Measurements from ENCODE around the gene FBXL7.
"Not testable (repeated sequence)": the region's sequence is repeated elsewhere in the genome, so short reads cannot be mapped to it uniquely, and the experiment has no call there.

FBXL7 gene

GRCh38 chr5:15850939-15851341 lies 351.0 kb downstream of the FBXL7 start:
- Mint-ChIP-seq H3K36me3 (no peaks in the 10 kb centered on the region), H3K4me1 (no peaks in the 10 kb centered on the region), H3K27ac (no peak overlapping the region), H3K9me3 (peaks cover 6% of the 10 kb centered on the region), H3K4me3 (no peak overlapping the region), H3K27me3 (peaks cover 3% of the 10 kb centered on the region)

GRCh38 chr5:15852217-15852616 lies 352.2 kb downstream of the FBXL7 start:
- Mint-ChIP-seq H3K9me3 (peaks cover 6% of the 10 kb centered on the region), H3K27ac (no peak overlapping the region), H3K4me1 (no peaks in the 10 kb centered on the region), H3K27me3 (peaks cover 3% of the 10 kb centered on the region), H3K4me3 (no peak overlapping the region), H3K36me3 (no peaks in the 10 kb centered on the region)

- Mint-ChIP-seq H3K27me3 (peaks cover 3% of the 10 kb centered on the region), H3K36me3 (no peaks in the 10 kb centered on the region), H3K27ac (no peak overlapping the region), H3K4me3 (no peak overlapping the region), H3K9me3 (peaks cover 6% of the 10 kb centered on the region), H3K4me1 (no peaks in the 10 kb centered on the region)
Observed at GRCh38 chr5:15852949-15853348, 353.0 kb downstream of the FBXL7 start.

- Mint-ChIP-seq H3K9me3 (peaks cover 11% of the 10 kb centered on the region), H3K4me1 (no peaks in the 10 kb centered on the region), H3K27ac (no peak overlapping the region), H3K4me3 (no peak overlapping the region), H3K27me3 (no peaks in the 10 kb centered on the region), H3K36me3 (no peaks in the 10 kb centered on the region)
Observed at GRCh38 chr5:15858326-15858725, 358.3 kb downstream of the FBXL7 start.

GRCh38 chr5:15864536-15865215 lies 364.7 kb downstream of the FBXL7 start:
- Mint-ChIP-seq H3K27ac (no peak overlapping the region), H3K4me1 (no peaks in the 10 kb centered on the region), H3K36me3 (no peaks in the 10 kb centered on the region), H3K27me3 (no peaks in the 10 kb centered on the region), H3K4me3 (no peak overlapping the region), H3K9me3 (peaks cover 24% of the 10 kb centered on the region)

- not testable (repeated sequence) for H3K27me3 Mint-ChIP-seq, H3K27ac Mint-ChIP-seq, H3K4me3 Mint-ChIP-seq, H3K36me3 Mint-ChIP-seq, H3K4me1 Mint-ChIP-seq
- peaks cover 25% of the 10 kb centered on the region for H3K9me3 Mint-ChIP-seq
Observed at GRCh38 chr5:15872259-15872658, 372.3 kb downstream of the FBXL7 start.

- H3K4me3 Mint-ChIP-seq = no peak overlapping the region
- no peaks in the 10 kb centered on the region for H3K4me1 Mint-ChIP-seq
- H3K27ac Mint-ChIP-seq = no peak overlapping the region
- peaks cover 6% of the 10 kb centered on the region for H3K9me3 Mint-ChIP-seq
- peaks cover 2% of the 10 kb centered on the region for H3K36me3 Mint-ChIP-seq
- no peaks in the 10 kb centered on the region for H3K27me3 Mint-ChIP-seq
Observed at GRCh38 chr5:15877914-15878313, 377.9 kb downstream of the FBXL7 start.

- no peaks in the 10 kb centered on the region for H3K9me3 Mint-ChIP-seq
- H3K27ac Mint-ChIP-seq = no peak overlapping the region
Observed at GRCh38 chr5:15880201-15880600, 380.2 kb downstream of the FBXL7 start.

GRCh38 chr5:15885156-15885555 lies 385.2 kb downstream of the FBXL7 start:
- no peak overlapping the region for H3K27ac Mint-ChIP-seq
- H3K4me3 Mint-ChIP-seq = no peak overlapping the region
- H3K9me3 Mint-ChIP-seq = no peaks in the 10 kb centered on the region
- no peaks in the 10 kb centered on the region for H3K36me3 Mint-ChIP-seq
- no peaks in the 10 kb centered on the region for H3K27me3 Mint-ChIP-seq
- H3K4me1 Mint-ChIP-seq = no peaks in the 10 kb centered on the region

More at GRCh38 chr5:15880201-15880600, 380.2 kb downstream of the FBXL7 start:
- Mint-ChIP-seq H3K4me3 (no peak overlapping the region), H3K27me3 (no peaks in the 10 kb centered on the region), H3K36me3 (no peaks in the 10 kb centered on the region), H3K4me1 (no peaks in the 10 kb centered on the region)

- no peaks in the 10 kb centered on the region for H3K36me3 Mint-ChIP-seq
- no peak overlapping the region for H3K27ac Mint-ChIP-seq
- no peaks in the 10 kb centered on the region for H3K4me1 Mint-ChIP-seq
- H3K27me3 Mint-ChIP-seq = no peaks in the 10 kb centered on the region
- no peaks in the 10 kb centered on the region for H3K9me3 Mint-ChIP-seq
- H3K4me3 Mint-ChIP-seq = no peak overlapping the region
Observed at GRCh38 chr5:15886156-15886555, 386.2 kb downstream of the FBXL7 start.

GRCh38 chr5:15887093-15887492 lies 387.1 kb downstream of the FBXL7 start:
- Mint-ChIP-seq H3K4me1 (no peaks in the 10 kb centered on the region), H3K36me3 (no peaks in the 10 kb centered on the region), H3K27ac (no peak overlapping the region), H3K9me3 (no peaks in the 10 kb centered on the region), H3K4me3 (no peak overlapping the region), H3K27me3 (no peaks in the 10 kb centered on the region)

GRCh38 chr5:15889001-15889400 lies 389.0 kb downstream of the FBXL7 start:
- Mint-ChIP-seq H3K9me3 (no peaks in the 10 kb centered on the region), H3K4me3 (no peak overlapping the region), H3K4me1 (no peaks in the 10 kb centered on the region), H3K36me3 (no peaks in the 10 kb centered on the region), H3K27ac (no peak overlapping the region), H3K27me3 (no peaks in the 10 kb centered on the region)

- Mint-ChIP-seq H3K27me3 (no peaks in the 10 kb centered on the region), H3K4me1 (no peaks in the 10 kb centered on the region), H3K36me3 (no peaks in the 10 kb centered on the region), H3K9me3 (no peaks in the 10 kb centered on the region), H3K4me3 (no peak overlapping the region), H3K27ac (no peak overlapping the region)
Observed at GRCh38 chr5:15893866-15894265, 393.9 kb downstream of the FBXL7 start.

GRCh38 chr5:15897656-15898055 lies 397.7 kb downstream of the FBXL7 start:
- H3K9me3 Mint-ChIP-seq = no peaks in the 10 kb centered on the region
- H3K36me3 Mint-ChIP-seq = no peaks in the 10 kb centered on the region
- H3K4me1 Mint-ChIP-seq = no peaks in the 10 kb centered on the region
- H3K27me3 Mint-ChIP-seq = no peaks in the 10 kb centered on the region
- no peak overlapping the region for H3K27ac Mint-ChIP-seq
- no peak overlapping the region for H3K4me3 Mint-ChIP-seq

GRCh38 chr5:15898641-15899040 lies 398.7 kb downstream of the FBXL7 start:
- no peak overlapping the region for H3K27ac Mint-ChIP-seq
- no peaks in the 10 kb centered on the region for H3K36me3 Mint-ChIP-seq
- no peaks in the 10 kb centered on the region for H3K4me1 Mint-ChIP-seq
- no peaks in the 10 kb centered on the region for H3K27me3 Mint-ChIP-seq
- no peak overlapping the region for H3K4me3 Mint-ChIP-seq
- H3K9me3 Mint-ChIP-seq = no peaks in the 10 kb centered on the region

- Mint-ChIP-seq H3K36me3 (no peaks in the 10 kb centered on the region), H3K4me3 (no peak overlapping the region), H3K27ac (no peak overlapping the region), H3K9me3 (no peaks in the 10 kb centered on the region), H3K27me3 (no peaks in the 10 kb centered on the region), H3K4me1 (no peaks in the 10 kb centered on the region)
Observed at GRCh38 chr5:15899481-15899880, 399.5 kb downstream of the FBXL7 start.

- Mint-ChIP-seq H3K27me3 (no peaks in the 10 kb centered on the region), H3K4me1 (no peaks in the 10 kb centered on the region), H3K9me3 (no peaks in the 10 kb centered on the region), H3K36me3 (no peaks in the 10 kb centered on the region), H3K4me3 (no peak overlapping the region), H3K27ac (no peak overlapping the region)
Observed at GRCh38 chr5:15901151-15901550, 401.2 kb downstream of the FBXL7 start.
